ENCODE data around the gene ZNF277.

DNA sequence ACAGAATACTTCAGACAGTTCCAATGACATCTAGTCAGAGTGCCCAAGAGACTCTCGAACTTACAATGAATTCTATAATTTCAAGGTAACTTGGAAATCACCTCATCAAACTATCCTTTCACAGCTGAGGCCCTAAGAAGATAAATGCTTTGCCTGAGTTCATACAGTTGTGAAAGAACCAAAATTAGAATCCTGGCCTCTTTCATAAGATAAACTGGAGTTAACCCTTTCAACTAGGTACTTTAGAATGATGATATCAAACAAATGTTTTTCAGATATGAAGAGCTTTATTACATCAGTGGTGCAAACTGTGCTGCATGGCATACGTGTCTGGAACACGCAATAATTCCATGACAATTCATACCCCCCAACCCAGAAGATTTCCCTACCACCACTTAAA is 18.2 kb upstream of the ZNF277 start:
- TF ChIP-seq, protein P1, sequence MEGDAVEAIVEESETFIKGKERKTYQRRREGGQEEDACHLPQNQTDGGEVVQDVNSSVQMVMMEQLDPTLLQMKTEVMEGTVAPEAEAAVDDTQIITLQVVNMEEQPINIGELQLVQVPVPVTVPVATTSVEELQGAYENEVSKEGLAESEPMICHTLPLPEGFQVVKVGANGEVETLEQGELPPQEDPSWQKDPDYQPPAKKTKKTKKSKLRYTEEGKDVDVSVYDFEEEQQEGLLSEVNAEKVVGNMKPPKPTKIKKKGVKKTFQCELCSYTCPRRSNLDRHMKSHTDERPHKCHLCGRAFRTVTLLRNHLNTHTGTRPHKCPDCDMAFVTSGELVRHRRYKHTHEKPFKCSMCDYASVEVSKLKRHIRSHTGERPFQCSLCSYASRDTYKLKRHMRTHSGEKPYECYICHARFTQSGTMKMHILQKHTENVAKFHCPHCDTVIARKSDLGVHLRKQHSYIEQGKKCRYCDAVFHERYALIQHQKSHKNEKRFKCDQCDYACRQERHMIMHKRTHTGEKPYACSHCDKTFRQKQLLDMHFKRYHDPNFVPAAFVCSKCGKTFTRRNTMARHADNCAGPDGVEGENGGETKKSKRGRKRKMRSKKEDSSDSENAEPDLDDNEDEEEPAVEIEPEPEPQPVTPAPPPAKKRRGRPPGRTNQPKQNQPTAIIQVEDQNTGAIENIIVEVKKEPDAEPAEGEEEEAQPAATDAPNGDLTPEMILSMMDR (IDR thresholded peaks at IDR 0.05), result no peak
- TF ChIP-seq POLR2AphosphoS5 (IDR thresholded peaks at IDR 0.05; ENCODE audit: insufficient read depth in 1 of 2, low read depth in 1 of 2) (no peak), POLR2A (IDR thresholded peaks at IDR 0.05) (no peak)

Measured in vagina (tissue), 2 donors.